HG03139 (cell line): ENCODE data around the gene GRK2.

Source experiments
- ATAC-seq: cut with Tn5 transposase; IDR thresholded peaks from one replicate; pipeline ENCODE4 v1.9.1; 2021; ENCODE audit not compliant: unreplicated experiment

The GRK2 gene

DNA sequence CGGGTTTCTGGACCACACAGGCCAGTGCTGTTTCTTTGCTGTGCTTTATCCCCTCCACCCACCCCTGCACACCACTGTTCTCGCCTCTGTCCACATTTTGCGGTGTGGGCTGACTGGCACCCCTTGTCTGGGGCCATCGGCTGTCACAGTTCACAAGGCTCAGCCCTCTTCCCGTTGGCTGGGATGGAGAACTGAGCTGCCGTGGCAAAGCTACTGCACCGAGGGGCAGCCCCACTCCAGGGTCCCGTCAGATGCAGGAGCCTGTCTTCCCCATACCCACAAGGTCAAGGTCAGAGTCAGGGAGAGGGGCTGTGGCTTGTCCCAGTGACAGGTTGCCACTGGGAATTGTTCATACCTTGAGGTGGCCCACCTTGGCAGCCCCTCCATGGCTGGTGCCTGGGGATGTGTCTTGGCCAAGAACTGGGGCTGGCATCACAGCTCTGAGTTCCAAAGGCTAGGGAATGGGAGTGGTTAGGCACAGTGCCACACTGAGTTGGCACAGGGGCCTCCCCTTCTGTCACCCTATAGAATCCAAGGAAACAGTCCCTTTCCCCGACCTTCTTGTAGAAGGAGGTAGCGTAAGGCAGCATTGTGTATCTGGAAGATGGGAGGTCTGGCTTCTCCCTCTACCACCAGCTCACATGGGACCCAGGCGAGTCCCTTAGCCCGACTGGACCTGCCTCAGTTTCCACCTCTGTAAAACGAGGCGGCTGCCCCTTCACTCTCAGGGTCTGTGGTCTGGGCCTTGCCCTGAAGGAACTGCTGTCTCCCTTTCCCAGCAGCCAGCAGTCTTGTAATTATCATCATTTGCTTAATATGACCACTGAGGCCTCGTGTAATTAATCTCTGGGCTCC is 3.4 kb downstream of the GRK2 start:
- no peak for ATAC-seq

DNA sequence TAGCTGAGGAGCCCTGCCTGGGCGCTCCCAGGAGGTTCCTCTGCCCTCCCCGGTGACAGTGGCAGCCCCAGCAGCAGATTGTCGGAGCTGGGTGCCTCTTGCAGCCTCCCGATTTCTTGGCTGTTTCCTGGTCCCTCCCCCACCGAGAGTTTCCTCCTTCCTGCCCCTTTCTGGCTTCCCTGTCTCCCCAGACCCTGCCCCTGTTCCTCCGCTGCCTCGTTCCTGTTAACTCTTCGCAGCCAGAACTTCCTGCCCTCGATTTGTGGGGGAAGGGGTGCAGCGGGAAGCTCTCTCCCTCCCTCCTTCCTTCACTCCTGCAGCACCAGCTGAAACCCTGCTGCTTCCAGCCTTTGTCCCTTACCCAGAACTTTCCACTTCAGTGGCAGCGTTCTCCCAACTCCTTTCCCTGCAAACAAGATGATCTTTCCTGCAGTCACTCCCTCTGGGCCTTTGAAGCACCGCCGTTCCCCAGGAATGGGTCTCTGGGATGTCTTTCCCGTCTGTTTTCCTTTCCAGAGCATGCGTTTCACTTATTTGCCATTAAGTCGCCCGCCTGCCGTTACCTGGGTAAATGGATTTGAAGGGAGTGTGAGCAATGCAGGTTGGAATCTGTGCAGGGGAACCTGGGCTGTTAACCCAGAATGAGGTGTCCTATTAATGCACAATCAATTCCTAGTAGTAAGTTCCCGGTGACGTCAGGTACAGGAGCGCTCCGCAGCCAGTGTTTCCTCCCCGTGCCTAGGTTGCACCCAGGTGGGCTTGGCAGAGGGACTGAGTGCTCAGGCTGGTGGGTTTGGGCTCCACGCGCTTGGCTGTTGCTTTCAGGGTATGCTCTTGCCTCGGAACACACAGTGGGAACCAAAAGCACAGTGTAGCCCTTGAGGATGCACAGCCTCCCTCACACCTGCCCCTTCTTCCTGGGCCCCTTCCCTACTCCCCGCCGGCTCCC is 4.3 kb downstream of the GRK2 start:
- ATAC-seq: no peak

DNA sequence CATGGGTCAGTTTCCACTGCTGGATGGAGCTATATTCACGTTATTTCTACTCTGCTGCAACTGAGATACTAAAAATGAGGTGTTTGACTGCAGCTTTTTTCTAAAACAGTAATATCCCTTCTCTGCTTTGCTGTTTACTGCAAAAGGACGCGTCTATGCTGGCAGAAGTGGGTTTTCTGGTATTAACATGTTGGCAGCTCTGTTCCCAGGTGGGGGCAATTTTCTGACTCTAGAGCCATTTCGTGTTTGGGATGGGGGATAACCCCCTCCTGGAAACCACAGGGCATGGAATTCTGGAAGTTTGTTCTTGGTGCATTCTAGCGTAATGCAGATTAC is 4.9 kb downstream of the GRK2 start:
- no peak for ATAC-seq

DNA sequence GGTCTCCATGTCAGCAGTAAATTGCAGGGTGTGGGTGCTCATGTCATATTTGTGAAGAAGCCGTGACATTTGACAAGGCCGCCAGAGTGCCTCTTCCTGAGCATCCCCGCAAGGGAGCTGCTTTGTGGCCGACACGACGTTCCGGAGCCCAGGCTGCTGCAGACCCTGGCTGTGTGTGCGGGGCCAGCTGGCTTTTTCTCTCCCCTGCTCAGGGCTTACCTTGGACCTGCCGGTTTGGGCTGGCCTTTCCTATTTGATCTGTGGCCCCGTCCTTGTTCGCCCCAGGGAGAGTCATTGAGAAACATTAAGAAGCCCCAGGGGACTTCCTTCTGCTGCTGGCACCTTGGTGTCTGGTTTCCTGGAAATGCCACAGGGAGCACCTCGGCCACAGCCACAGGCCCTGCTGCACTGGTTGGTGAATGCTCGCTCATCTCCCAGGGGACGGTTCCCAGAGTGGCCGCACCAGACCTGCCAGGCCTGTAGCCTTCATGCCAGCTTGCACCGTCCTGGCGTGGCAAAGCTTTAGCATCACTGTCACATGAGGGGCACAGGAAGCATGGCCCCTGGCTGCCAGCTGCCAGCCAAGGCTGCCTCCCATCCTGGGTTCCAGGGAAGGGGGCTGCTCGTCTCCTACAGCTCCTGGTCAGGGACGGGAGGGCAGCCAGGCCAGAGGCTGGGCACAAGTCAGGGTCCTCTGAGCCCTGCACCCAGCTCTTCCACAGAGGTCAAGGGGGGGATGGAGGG is 5.4 kb downstream of the GRK2 start:
- no peak for ATAC-seq

DNA sequence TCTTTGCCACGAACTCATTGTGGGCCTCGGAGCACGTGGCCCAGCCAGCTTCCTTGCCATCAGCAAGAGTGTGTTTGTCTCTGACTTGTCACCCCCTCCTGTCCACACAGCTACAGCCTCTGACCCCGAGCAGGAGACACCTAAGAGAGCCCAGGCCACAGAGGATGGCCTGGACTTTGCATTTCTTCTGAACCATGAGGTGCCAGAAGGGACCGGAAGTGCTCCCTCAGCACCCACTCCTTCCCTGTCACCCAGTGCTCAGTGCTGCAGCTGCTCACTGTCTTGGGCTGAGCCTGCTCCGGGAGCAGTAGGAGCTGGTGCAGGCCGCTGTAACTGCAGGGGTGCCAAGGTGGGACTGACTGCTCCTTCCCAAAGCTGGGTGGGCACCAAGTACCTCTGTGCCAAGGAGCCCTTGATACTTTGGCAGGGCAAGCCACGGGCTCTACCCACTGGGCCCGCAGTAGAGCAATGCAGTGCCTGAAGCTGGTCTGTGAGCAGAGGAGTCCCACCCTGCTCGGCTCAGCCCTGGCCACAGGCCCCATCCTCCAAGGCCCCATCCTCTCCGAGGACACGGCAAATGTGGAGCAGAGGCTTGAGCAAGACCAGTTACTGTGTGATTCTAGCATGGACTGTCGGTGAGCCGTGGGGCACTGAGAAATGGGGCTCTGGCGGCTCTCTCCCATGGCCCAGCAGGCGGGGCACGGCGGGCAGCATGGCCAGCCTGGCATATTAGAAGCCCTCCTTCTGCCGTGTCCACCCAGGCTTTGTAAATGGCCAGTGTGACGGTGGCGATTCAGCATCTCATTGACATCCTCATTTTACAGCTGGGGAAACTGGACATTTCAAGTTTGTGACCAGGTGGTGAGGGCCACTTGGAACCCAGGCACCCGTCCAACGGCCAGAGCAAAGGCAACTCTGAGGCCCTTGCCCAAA is 6.3 kb downstream of the GRK2 start:
- ATAC-seq: no peak

DNA sequence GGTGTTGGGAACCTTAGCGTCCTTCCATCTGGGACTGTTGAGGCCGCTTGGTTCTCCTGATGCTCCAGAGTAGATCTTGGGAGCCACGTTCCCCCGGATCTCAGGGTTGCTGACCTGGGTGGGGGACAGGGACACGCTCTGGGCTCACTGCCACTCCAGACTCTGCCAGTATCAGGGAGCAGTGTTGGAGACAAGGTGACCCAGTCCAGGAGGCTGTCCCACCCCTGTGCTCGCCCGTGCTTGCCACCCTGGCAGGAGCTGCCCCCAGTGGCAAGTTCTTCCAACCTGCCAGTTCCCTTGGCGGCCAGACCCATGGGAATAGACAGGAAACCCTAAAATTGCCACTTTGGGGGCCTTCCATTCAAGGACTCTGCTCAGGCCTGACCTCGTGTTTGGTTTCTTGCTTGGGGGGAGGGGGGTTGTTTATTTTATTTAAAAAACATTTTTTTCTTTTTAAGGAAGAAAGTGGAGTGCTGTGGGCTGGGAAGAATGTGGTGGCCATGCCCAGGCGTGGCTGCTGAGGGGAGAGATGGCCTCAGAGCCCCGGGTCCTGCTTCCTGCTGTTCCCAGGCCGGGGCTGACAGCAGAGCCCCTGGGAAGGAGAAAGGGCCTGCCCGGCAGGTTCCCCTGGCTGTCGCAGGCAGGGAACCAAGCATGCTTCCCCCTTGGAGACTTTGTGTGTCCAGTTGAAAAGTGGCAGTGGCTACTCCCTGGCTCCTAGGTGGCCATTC is 7.2 kb downstream of the GRK2 start:
- no peak for ATAC-seq

DNA sequence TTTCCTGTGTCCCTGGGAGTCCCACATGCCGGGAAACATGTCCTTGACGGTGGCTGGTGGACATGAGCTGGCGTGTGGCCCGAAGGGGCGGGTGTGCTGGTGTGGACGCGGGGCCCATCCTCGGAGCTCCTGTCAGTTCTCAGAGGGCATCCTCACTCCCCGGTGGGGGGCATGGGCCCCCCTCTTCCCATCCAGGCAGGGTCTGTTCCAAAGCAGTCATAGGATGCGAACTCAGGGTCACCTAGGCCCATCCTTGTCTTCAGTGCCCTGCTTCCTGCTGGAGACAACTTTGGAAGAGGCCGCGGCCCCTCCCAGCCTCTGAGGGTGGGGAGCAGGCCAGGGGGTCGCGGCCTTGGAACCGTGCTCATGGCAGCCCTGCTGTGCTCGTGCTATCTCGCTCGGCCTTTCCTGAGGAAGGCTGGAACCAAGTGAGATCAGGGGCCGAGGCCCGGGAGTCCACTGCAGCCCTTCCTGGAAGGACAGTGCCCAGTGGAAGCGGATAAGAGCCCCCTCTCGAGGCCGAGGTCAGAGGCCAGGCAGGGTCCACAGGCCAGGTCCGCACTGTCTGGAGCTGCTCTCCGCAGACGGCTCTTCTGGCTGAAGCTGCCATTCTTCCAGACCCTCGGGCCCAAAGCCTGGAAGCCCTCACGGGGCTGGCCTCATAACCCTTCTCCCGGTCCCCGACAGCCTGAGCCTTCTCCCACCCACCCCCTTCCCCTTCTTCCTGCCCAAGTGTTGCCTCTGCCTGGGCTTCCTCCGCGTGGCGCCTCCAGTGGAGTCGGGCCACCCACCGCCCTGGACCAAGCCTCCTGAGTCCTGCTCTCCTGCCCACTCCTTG is 8.7 kb downstream of the GRK2 start:
- ATAC-seq: no peak

DNA sequence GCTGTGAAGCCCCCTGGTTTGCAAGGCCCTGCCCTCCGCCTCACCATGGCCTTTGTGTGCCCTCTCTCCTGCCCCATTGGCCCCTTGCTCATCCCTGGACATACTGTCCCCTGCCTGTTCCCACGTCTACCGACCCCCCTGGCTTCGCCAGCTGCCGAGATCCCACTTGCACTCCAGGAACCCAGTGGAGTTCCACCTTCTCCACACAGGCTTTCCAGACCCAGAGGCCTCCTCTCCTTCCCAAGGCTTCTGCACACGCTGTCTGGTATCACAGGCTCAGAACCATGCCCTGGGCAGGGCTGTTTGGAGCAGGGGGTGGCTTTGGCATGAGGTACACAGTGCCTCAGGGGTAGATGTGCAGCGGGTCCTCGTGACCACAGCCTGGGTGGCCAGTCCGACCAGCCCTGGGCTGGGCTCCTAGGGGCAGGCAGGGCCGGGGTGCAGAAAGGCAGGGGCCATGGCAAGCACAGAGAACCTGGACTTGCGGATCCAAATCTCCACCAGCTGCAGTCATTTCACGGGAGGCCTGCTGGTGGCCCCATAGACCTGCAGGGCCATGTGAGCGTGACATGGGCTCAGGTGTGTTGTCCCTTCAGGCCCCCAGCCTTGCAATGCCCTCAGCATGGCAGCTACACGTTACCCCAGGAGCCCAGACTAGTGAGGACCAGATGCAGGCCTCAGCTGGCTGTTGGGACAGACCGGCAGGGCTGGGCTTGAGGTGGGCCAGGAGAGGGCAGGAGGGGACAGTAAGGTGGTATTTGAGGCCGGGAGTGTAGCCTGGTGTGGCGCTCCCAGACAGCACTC is 9.5 kb downstream of the GRK2 start:
- ATAC-seq: no peak

DNA sequence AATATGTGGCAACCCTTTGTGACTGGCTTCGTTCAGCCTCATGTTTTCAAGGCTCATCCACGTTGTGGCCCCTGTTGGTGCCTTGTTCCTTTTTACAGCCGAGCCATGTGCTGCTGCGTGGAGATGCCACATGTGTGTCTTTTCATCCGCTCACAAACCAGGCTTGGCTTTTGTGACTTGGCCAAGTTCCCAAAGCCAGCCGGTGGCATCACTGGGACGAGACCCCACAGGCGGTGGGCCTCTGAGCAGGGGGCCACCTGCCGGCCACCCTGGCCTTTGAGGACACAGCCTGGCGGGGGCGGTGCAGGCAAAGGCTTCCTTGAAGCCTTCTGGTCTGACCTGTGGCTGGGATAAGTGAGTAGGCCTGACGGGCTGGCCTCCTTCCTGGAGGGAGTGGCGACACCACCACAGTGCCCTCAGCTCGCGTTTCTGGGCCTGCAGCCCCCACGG is 10.5 kb downstream of the GRK2 start:
- ATAC-seq: peak; percentile 13

DNA sequence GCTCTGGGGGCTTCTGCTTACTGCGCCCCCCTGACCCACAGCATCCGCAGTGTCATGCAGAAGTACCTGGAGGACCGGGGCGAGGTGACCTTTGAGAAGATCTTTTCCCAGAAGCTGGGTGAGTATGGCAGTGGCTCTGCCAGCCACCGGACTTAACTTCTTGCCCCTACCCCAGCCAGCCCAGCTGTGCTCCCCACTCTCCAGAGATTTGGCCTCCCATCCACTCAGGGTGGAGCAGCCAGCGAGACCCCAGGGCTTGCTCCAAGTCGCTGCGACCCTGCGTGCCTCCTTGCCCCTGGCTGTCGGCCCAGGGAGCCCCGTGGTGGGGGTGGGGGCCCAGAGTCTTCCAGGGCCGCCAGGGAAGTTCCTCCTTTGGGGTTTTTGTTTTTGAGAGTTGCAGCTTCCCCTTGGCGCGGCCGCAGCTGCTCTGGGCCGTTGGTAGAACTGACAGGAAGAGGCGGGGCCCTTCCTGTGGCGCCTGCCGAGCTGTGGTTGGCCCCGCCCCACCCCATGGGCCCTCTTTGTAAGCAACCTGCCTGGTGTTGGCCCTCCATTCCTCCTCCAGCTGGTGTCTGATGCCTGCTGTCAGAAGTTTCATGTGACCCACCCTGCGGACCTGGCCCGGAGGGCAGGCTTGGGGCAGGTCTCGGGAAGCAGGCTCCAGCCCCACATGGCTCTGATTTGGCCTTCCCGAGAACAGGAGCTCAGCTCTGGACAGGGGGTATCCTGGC is 11.1 kb downstream of the GRK2 start:
- ATAC-seq: peak; percentile 62

DNA sequence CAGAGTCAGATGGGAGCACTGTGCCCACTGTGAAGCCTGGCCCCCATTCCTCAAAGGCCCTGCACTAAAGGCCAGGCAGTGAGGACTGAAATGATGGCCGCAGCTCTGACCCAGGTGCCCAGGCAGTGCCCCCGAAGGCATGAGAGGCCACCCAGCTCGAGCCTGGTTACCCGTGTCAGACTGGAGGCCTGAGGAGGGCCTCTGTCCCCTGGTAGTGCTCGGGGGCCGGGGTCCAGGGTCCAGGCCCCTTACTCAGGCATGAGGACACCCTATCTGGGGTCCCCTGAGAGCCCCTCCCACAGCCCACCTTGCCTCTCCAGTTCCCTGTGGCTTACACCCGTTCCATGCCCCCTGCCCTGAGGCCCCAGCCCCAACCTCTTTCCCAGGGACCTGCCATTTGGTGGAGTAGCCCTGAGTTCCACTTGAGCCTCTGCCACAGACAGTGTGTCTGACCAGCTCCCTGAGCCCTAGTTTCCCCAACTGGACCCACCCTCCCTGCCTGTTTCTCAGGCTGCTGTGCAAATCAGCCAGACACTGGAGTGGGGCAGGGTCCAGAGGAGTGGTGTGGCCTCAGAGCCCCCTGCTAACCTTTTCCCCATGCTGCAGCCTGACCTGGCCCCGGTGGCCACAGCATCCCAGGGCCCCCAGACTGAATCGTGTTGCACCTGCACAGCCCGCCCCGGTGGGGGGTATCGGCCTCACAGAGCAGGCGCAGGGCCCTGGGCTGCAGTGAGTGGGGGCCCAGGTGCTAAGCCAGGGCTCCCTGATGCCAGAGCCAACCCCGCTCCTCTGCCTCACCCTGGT is 12.1 kb downstream of the GRK2 start:
- no peak for ATAC-seq

DNA sequence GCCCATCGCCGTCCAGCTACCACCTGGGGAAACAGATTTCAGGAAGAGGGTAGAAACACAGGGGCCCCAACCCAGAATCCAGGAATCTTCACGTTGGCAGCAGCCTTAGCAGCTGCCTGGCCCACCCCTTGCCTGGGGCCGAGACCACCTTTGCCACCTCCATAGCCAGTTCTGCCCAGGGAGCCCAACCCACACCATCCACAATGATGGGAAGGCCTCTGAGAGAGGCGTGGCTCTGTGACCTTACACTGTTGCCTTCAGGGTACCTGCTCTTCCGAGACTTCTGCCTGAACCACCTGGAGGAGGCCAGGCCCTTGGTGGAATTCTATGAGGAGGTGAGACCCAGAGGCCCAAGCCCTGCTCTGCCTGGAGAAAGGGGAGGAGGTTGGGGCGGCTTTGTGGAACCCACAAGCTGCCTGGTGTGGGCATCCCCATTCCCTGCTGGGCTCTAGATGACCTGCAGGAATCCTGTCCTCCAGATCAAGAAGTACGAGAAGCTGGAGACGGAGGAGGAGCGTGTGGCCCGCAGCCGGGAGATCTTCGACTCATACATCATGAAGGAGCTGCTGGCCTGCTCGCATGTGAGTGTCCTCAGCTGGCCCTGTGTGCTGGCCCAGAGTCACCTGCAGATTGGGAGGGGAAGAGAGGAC is 12.8 kb downstream of the GRK2 start:
- no peak for ATAC-seq

DNA sequence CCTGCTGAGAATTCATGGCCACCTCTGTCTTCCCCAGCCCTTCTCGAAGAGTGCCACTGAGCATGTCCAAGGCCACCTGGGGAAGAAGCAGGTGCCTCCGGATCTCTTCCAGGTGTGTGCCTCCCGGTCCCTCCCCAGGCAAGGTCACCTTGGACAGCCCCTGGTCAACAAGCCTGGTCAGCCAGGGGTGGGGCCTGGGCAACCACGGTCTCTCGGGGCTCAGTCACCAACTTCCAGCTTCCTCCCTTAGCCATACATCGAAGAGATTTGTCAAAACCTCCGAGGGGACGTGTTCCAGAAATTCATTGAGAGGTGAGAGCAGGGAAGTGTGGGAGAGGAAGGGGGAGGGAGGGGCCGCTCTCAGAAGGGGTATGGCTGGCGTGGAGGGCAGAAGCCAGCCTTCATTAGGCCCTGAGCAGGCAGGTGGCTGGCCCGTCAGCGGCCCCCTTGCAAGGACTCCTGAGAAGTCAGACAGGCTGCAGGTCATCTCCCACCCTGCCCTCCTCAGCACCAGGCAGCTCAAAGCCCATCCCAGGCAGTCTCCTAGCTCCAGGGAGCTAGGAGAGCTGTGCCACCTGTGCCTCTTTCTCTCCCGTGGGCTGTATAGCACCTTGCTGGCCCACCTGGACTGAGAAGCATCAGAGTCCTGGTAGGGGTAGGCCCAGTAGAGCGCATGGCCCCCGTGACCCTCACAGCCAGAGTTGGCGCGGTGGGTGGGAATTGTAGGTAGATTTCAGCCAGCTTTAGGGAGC is 13.5 kb downstream of the GRK2 start:
- ATAC-seq: no peak

DNA sequence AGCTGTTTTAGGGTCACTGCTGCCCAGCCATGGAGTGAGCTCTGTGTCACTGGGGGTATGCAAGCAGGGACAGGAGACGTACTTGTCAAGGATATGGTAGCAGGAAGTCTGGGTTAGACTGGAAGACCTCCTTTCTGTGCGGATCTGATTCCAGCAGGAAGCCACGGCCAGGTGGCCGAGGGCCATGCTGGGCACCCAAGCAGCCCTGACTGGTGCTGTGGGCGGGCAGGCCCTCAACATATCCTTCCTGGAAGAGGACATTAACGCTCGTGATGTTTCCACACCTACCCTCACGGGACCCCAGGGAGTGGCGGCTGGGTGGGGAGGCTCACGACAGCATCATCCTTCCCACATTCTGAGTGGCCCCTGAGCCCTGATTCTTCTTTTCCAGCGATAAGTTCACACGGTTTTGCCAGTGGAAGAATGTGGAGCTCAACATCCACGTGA is 14.1 kb downstream of the GRK2 start:
- no peak for ATAC-seq
